ENCODE data around the gene SCFD1. TPM values are rescaled to one million over a fixed set of nuclear protein-coding genes. Genes with fewer than 3 reads are reported as not detected.
"Not testable (repeated sequence)": the region's sequence is repeated elsewhere in the genome, so short reads cannot be mapped to it uniquely, and the experiment has no call there.

The SCFD1 gene
- total RNA-seq, 1 donor from 2014 or later, result 243 TPM

DNA sequence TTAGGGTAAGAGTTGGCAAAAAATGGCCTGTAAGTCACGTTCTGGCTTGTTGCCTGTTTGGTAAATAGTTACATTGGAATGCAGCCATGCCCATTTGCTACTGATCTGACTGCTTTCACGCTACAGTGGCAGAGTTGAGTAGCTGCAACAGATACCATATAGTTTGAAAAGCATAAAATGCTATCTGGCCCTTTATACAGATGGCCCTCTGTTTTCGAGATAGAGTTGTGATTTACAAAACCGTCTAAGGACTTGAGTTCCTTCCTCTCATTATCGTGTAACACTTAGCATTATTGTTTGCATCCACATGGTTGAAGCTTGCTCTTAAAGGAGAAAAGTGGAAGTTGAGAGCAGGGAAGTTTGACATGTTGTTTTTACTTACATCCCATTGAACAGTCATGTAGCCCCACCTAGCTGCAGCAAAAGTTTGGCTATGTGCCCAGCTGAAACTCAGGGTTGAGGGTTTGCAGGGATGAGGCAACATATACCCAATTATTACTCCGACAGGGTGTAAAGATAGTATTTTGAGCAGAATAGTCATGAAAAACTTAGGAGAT, 11.3 kb upstream of the SCFD1 start:
- peak; percentile 51 for DNase-seq (ENCODE audit: low spot score)

DNA sequence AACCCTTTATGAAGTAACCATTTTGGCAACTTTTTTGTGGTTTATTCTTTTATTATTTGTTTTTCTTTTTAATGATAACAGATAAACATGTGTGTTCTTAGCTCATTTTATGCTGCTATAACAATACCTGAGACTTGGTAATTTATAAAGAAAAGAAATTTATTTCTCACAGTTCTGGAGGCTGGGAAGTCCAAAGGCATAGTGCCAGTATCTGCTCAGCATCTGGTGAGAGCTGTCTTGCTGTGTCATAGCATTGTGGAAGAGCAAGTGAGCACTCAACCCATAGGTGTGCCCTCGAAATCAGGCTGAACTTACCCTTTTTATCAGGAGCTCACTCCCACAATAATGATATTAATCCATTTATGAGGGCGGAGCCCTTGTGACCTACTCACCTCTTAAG, 8.0 kb upstream of the SCFD1 start:
- no peak for DNase-seq (ENCODE audit: low spot score)

DNA sequence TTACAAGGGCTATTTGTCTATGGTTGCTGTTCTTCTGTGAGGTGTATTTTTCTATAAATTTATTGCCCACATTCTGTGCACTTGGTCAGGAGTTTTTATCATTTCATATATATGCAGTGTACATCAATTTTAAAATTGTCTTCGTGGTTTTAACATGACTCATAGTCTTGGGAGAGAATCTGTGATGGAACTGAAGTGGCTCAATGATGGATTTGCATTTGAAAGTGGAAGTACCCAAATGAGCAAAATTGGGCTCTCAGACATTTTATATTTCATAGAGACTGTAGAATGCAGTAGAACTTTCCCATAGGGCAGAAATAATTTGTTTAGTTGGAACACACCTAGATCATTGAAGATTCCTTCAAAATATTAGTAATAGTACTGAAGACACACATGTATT, 1.9 kb upstream of the SCFD1 start:
- DNase-seq (ENCODE audit: low spot score), result no peak

DNA sequence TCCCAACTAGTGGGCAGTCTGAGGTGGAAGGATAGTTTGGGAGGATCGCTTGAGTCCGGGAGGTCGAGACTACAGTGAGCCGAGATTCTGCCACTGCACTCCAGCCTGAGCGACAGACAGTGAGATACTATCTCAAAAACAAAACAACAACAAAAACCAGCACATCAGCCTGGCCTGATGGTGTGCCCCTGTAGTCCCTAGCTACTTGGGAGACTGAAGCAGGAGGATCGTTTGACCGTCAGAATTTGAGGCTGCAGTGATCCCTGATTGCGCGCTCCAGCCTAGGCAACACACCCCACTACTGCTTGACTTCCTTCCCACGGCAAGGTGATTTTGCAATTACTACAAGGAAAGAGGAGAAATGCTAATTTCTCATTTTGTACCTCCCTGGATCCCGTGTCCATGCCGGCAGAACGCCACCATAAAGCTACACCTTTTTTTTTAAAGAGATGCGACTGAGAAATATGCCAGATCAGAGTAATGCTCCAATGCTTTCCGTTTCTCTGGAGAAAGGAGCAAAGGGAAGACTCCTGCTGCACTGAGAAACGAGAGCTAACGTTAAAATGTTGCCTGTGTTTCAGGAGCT, 672 bp upstream of the SCFD1 start:
- no peak for DNase-seq (ENCODE audit: low spot score)

DNA sequence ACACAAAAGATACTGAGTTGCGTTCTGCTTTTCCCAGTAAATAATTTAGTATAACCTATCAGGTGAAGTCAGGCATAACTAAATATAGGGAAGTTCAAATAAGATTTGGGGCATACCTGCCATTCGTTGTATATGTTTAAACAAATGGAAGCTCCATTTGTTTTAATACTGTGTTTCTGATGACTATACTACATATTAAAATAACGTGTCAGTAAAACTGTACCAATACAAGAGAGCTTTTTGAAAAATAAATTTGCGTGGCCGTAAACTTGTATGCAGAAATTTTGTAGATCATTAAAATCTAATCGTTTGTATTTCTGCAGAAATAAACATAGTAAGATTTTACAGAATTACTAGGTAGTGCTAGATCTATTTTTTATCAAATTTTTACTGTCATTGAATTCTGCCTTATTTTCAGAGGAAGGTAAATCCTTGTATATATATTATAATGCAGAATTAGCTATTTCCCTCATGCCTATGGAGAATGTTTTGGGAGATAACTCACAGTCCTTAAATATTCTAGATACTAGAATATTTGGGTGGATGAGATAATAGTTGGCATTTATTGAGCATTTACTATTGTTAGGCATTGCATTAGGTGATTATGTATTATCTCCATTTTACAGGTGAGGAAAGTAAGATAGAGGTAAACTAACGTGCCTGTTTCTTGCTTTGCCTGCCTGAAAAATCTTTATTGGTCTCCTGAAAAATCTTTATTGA, 1.5 kb downstream of the SCFD1 start:
- no peak for DNase-seq (ENCODE audit: low spot score)

DNA sequence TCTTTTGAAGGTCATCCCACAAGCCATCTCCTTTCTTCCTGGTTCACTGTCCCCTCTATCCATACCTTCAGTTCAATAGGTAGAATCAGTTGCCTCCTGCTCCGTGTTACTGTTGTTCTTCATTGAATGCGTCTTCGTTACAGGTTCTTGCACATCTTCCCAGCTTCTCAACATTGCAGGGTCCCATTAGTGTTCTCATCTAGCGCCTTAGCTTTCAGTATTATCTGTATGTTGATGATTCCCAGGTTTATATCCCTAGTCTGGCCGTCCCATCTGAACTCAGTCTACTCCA, 2.0 kb downstream of the SCFD1 start:
- no peak for DNase-seq (ENCODE audit: low spot score)

GRCh38 chr14:30625533-30625932, 3.4 kb downstream of the SCFD1 start:
- no peak for DNase-seq (ENCODE audit: low spot score)

DNA sequence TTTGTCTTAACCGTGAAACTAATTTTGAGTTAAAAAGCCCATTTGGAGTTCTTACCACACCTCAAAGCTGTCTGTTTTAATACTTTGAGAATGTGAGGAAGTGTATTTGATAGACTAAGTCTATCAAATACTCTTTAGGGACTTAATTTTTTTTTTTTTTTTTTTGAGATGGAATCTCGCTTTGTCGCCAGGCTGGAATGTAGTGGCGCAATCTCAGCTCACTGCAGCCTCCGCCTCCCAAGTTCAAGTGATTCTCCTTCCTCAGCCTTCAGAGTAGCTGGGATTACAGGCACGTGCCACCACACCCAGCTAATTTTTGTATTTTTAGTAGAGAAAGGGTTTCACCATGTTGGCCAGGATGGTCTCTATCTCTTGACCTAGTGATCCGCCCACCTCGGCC, 7.3 kb downstream of the SCFD1 start:
- DNase-seq (ENCODE audit: low spot score), result not testable (repeated sequence)

DNA sequence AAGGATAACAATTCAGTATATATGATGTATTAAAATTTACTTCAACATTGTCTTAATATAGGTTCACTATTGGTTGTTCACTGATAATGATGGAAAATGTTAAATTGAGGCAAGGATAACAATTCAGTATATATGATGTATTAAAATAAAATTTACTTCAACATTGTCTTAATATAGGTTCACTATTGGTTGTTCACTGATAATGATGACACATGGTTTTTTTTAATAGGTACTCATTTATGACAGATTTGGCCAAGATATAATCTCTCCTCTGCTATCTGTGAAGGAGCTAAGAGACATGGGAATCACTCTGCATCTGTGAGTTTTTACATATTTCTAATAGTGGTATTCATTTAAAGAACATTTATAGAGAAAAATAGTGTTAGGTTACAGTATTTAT, 8.1 kb downstream of the SCFD1 start:
- DNase-seq (ENCODE audit: low spot score), result no peak

- no peak for DNase-seq (ENCODE audit: low spot score)
These were observed 10.6 kb downstream of the SCFD1 start for GRCh38 chr14:30632730-30633129.

DNA sequence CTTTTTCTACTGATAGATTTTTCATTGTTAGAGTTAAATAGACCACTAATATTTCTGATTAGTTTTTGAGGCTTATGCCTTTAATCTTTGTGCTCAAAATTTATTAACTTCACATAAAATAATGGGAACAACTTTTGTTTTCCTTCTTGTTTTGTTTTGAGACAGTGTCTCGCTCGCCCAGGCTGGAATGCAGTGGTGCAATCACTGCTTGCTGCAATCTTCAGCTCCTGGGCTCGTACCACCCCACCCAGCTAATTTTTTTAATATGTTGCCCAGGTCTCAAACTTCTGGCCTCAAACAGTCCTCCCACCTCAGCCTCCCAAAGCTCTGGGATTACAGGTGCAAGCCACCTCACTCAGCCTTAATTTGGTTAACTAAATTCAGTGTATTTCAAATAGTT, 16.8 kb downstream of the SCFD1 start:
- DNase-seq (ENCODE audit: low spot score), result no peak

DNA sequence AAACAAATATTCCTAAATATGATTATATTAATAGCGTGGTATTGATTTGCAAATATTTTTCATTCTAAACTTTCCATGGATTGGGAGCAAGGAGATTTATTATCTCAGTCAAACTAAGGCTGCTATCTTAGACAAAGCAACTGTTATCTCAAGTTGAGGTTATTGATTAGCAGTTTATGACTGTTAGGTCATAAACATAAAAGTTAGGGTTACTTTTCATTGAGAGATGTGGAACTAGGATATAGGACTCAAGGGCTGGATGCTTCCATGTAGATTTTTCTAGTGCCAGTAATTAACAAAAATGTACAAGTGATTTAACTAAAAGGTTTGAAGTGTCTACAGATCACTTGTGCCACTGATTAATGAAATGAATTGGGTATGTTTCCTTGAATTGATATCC, 19.1 kb downstream of the SCFD1 start:
- DNase-seq (ENCODE audit: low spot score), result no peak

DNA sequence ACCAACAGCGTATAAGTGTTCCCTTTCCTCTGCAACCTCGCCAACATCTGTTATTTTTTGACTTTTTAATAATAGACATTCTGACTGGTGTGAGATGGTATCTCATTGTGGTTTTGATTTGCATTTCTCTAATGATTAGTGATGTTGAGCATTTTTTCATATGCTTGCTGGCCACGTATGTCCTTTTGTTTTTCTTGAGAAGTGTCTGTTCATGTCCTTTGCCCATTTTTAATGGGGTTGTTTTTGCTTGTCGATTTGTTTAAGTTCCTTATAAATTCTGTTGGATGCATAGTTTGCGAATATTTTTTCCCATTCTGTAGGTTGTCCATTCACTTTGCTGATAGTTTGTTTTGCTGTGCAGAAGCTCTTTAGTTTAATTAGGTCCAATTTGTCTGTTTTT, 22.3 kb downstream of the SCFD1 start:
- DNase-seq (ENCODE audit: low spot score), result not testable (repeated sequence)

- DNase-seq (ENCODE audit: low spot score), result no peak
These were observed 23.5 kb downstream of the SCFD1 start for GRCh38 chr14:30645600-30645999.

DNA sequence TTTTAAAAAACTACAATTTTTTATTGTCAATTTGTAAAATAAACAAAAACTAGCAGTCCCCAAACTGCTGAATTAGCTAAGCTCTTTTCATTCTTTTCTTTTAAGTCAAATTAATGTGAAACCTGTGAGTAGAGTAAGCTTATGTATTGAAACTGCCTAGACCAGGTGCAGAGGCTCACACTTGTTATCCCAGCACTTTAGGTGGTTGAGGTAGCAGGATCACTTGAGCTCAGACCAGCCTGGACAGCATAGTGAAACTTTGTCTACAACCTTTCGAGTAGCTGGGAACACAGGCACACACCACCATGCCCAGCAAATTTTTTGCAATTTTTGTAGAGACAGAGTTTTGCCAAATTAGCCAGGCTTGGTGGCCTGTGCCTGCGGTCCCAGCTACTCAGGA, 26.4 kb downstream of the SCFD1 start:
- DNase-seq (ENCODE audit: low spot score), result no peak

GRCh38 chr14:30651937-30652336, 29.8 kb downstream of the SCFD1 start:
- DNase-seq (ENCODE audit: low spot score), result no peak

DNA sequence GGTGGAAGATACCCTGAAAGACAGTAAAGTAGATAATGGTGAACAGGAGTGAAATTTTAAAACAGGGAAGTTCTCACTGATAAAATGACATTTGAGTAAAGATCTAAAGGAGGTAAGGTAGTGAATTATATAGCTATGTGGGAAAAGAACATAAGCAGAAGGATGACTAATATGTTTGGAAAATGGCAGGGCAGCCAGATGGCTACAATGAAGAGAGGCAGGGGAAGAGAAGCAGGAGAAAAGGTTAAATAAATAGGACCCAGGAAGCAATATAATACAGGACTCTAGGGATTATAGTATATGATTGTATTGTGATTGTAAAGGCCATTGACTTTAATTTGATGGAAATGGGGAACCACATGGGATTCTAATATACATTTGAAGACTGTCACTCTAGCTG, 33.0 kb downstream of the SCFD1 start:
- no peak for DNase-seq (ENCODE audit: low spot score)

- no peak for DNase-seq (ENCODE audit: low spot score)
These were observed 33.5 kb downstream of the SCFD1 start for GRCh38 chr14:30655658-30656057.

- DNase-seq (ENCODE audit: low spot score), result peak; percentile 7
These were observed 34.1 kb downstream of the SCFD1 start for GRCh38 chr14:30656190-30656632.

GRCh38 chr14:30657050-30657449, 34.9 kb downstream of the SCFD1 start:
- no peak for DNase-seq (ENCODE audit: low spot score)

DNA sequence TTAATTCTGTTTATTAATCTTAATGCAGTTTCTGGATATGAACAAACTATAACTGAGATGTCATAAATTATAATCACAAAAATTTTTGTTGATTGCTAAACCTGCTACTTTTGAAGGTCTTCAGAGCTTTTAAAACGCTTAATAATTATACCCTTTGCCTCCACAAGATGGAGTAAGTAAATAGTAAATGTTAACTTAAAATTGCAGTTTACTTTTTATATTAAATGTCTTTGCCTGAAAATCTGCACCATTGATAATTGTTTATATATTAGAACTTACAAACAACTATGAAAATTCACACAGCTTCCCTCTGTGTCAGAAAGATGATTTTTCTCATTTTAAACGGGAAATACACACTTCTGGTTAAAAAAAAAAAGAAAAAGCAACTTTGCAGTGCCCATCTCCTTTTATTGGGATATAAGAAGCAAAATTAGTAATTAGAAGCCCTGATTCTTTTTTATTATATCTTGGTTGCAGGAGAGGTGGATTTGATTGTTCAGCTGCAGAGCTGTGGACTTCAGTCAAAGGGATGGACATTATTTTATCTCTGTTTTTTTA, 35.6 kb downstream of the SCFD1 start:
- DNase-seq (ENCODE audit: low spot score), result no peak

DNA sequence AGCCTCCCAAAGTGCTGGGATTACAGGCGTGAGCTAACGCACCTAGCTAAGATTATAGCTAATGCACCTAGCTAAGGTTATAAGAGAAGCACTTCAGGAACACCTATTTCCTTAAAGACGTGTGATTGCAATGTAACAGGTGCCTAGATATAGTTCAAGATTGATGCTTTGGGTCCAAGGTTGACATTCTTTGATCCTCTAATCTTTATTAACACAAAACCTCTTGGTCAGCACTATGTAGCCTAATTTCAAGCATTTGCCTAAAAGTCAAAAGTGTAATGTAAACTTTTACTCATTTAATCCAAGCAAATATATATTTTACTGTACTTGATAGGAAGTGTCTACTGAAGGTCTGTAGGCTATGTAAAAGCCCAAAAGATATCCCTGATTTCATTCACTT, 36.5 kb downstream of the SCFD1 start:
- DNase-seq (ENCODE audit: low spot score), result no peak

DNA sequence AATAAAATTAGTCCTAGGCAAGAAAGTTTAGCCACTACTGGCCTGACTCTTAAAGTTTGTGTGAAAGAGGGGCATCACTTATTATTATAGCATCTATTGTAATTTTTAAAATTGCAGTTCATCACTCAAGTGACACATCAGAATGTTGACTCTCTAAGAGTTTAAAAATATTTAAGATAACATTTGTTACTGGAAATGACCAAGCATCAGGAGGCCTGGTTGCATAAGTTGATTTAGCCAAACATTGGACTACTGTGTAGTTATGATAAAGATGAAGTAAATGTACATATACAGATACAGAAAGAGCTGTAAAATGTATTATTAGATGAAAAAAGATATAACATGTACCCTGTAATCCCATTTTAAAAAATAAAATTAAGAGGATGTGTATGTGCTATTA, 47.5 kb downstream of the SCFD1 start:
- no peak for DNase-seq (ENCODE audit: low spot score)

Data from umbilical cord (tissue), 2 donors.